GM12878 (cell line): ENCODE data around the gene KCNQ1. TPM values are rescaled to one million over a fixed set of nuclear protein-coding genes. Genes with fewer than 3 reads are reported as not detected.

Experiments
- ATAC-seq: fragments of 200-7000 bp; cut with Tn5 transposase; 3 replicates; pipeline ENCODE4 v1.9.1; 2020; ENCODE audit warnings: mild to moderate bottlenecking, moderate library complexity
- BruUV-seq: library from RNA; stranded (reverse); fragments of 400-500 nt; replicated peaks from 2 replicates; lab custom pipeline; 2021; lab: Mats Ljungman, UMichigan
- CTCF ChIA-PET: fragments of 300-600 bp; sonication (Branson Sonifier 250); formaldehyde crosslinking; extraction: SDS; loops from one replicate; lab custom pipeline; 2021; ENCODE audit warnings: inconsistent platforms; lab: Yijun Ruan, JAX
- POLR2A ChIA-PET: fragments of 350-600 bp; formaldehyde crosslinking; extraction: SDS; loops from one replicate; lab custom pipeline; 2021; ENCODE audit warnings: inconsistent platforms; lab: Charles Lee
- RAD21 ChIA-PET: fragments of 300-600 bp; sonication (Branson Sonifier 250); formaldehyde crosslinking; loops from one replicate; lab custom pipeline; 2023; ENCODE audit warnings: antibody characterized with exemption; ENCODE audit not compliant: unreplicated experiment; lab: Charles Lee
- SMC1A ChIA-PET: fragments of 300-600 bp; sonication (Branson Sonifier 250); formaldehyde crosslinking; loops from one replicate; lab custom pipeline; 2023; ENCODE audit not compliant: unreplicated experiment, uncharacterized antibody; lab: Charles Lee
- DNase-seq: peaks from one replicate; pipeline ENCODE4 v3.0.0-alpha.2; 2011; ENCODE audit warnings: low read depth, low spot score
- FAIRE-seq: peaks from 3 replicates; lab custom pipeline; 2011; peaks lifted over from hg19 to GRCh38; lab: Jason Lieb, UNC
- H2AFZ ChIP-seq: 2 replicates; pipeline ENCODE4 v1.6.0; 2011; ENCODE audit warnings: low read depth, low read length, control low read depth; ENCODE audit not compliant: control insufficient read depth
- H3K27ac ChIP-seq: 2 replicates; pipeline ENCODE4 v1.5.1; 2011; ENCODE audit warnings: control low read depth; ENCODE audit not compliant: control insufficient read depth, insufficient read depth
- H3K27me3 ChIP-seq, 2 experiments: replicated peaks in 1 of 2; 2 replicates each; pipeline versions ENCODE4 v1.6.0 to v1.6.1; 2011; ENCODE audit warnings: low read length in 1 of 2; ENCODE audit not compliant: control insufficient read depth in 2 of 2, insufficient read depth in 2 of 2
- H3K36me3 ChIP-seq, 2 experiments: 2 replicates each; pipeline ENCODE4 v1.5.1; 2011; ENCODE audit warnings: low read length in 1 of 2; ENCODE audit not compliant: control insufficient read depth in 2 of 2, insufficient read depth in 2 of 2
- H3K4me1 ChIP-seq: 2 replicates; pipeline ENCODE4 v1.6.1; 2011; ENCODE audit warnings: mild to moderate bottlenecking, low read length, moderate library complexity, mixed read lengths; ENCODE audit not compliant: control insufficient read depth, insufficient read depth
- H3K4me2 ChIP-seq: 2 replicates; pipeline ENCODE4 v1.6.0; 2011; ENCODE audit warnings: control low read depth; ENCODE audit not compliant: control insufficient read depth, insufficient read depth
- H3K4me3 ChIP-seq: fragments of 200-600 bp; sonication (generic); 2 replicates; pipeline ENCODE4 v1.5.1; 2016
- H3K79me2 ChIP-seq: 2 replicates; pipeline ENCODE4 v1.6.0; 2011; ENCODE audit warnings: low read length; ENCODE audit not compliant: control insufficient read depth, insufficient read depth
- H3K9ac ChIP-seq: 2 replicates; pipeline ENCODE4 v1.8.0; 2011; ENCODE audit warnings: low read length, control low read depth, mixed read lengths; ENCODE audit not compliant: control insufficient read depth, insufficient read depth
- H3K9me3 ChIP-seq: replicated peaks from 3 replicates; pipeline ENCODE4 v1.5.1; 2011; ENCODE audit warnings: mild to moderate bottlenecking, low read length; ENCODE audit not compliant: control insufficient read depth, insufficient read depth
- H4K20me1 ChIP-seq: 2 replicates; pipeline ENCODE4 v1.6.0; 2011; ENCODE audit not compliant: control insufficient read depth, insufficient read depth
- ASH2L ChIP-seq: fragments of 300-600, 200-600 bp; sonication (generic); IDR thresholded peaks from 2 replicates; pipeline ENCODE4 v1.6.1; 2017; ENCODE audit warnings: low read depth, mild to moderate bottlenecking, borderline replicate concordance
- BACH1 ChIP-seq: fragments of 450-650 bp; IDR thresholded peaks from 2 replicates; pipeline ENCODE4 v1.6.1; 2017; ENCODE audit warnings: mild to moderate bottlenecking, borderline replicate concordance
- BHLHE40 ChIP-seq, 2 experiments: fragments of 450-650 bp in 1 of 2; IDR thresholded peaks; 2 replicates each; pipeline ENCODE4 v1.6.1; 2011 to 2017; ENCODE audit warnings: low read depth in 2 of 2, borderline replicate concordance in 1 of 2, improper control_type of control experiment in 1 of 2, low read length in 1 of 2, mild to moderate bottlenecking in 1 of 2
- GABPA ChIP-seq: IDR thresholded peaks from 2 replicates; pipeline ENCODE4 v1.6.1; 2014; ENCODE audit warnings: antibody characterized with exemption, low read depth, mild to moderate bottlenecking, inconsistent platforms
- IRF4 ChIP-seq: IDR thresholded peaks from 2 replicates; pipeline ENCODE4 v1.6.1; 2011; ENCODE audit warnings: low read depth, low read length
- NKRF ChIP-seq: fragments of 450-650 bp; conservative IDR thresholded peaks from 2 replicates; pipeline ENCODE4 v1.6.1; 2017; ENCODE audit warnings: mild to moderate bottlenecking, moderate library complexity
- PML ChIP-seq: IDR thresholded peaks from 2 replicates; pipeline ENCODE4 v1.6.1; 2012; ENCODE audit warnings: low read length, inconsistent platforms
- SMARCA5 ChIP-seq: fragments of 450-650 bp; IDR thresholded peaks from 2 replicates; pipeline ENCODE4 v1.6.1; 2017; ENCODE audit warnings: mild to moderate bottlenecking
- TCF7 ChIP-seq: IDR thresholded peaks from 2 replicates; pipeline ENCODE4 v1.6.1; 2014; ENCODE audit warnings: antibody characterized with exemption, borderline replicate concordance
- USF2 ChIP-seq: IDR thresholded peaks from 2 replicates; pipeline ENCODE4 v1.6.1; 2011; ENCODE audit warnings: low read depth, low read length, improper control_type of control experiment, borderline replicate concordance
- WRNIP1 ChIP-seq: IDR thresholded peaks from 2 replicates; pipeline ENCODE4 v1.6.1; 2011; ENCODE audit warnings: low read depth, low read length, improper control_type of control experiment, borderline replicate concordance
- ZNF274 ChIP-seq: IDR thresholded peaks from one replicate; pipeline ENCODE4 v1.8.0; 2011; ENCODE audit not compliant: insufficient read length, insufficient read depth
- ZNF622 ChIP-seq: fragments of 450-650 bp; IDR thresholded peaks from 2 replicates; pipeline ENCODE4 v1.6.1; 2017; ENCODE audit warnings: mild to moderate bottlenecking, inconsistent platforms
- WGBS: methylation state at CpG from one replicate; pipeline ENCODE4 v1.1.6; 2016; ENCODE audit warnings: low lambda C conversion rate; ENCODE audit not compliant: insufficient replicate concordance, insufficient coverage; ENCODE audit errors: missing lambda C conversion rate; 5-methylcytosine and 5-hydroxymethylcytosine counted together
- in situ Hi-C: fragments of 300-500 bp; cut with MboI; formaldehyde crosslinking; loops from 9 replicates; pipeline ENCODE4 v1.14.3; 2018; ENCODE audit warnings: mixed read lengths
- intact Hi-C: fragments of 100-400 bp; cut with micrococcal nuclease; formaldehyde crosslinking; loops from one replicate; pipeline ENCODE4 v1.14.2; 2022; ENCODE audit not compliant: unreplicated experiment
- polyA plus RNA-seq, 11 experiments: library from polyadenylated mRNA; depleted of rRNA in 4 of 11; unstranded in 6 of 11; stranded (reverse) in 5 of 11; fragments of >200 nt; fragmentation: Nextera tagmentation in 4 of 11; fragmentation: Illumina TruSeq in 1 of 11; extraction: Ambion mirVana in 4 of 11; extraction: Trizol in 1 of 11; gene quantifications; 1 replicate in 1 of 11; 2 replicates in 10 of 11; pipeline versions ENCODE4 v1.2.1 to v1.2.3, GENCODE V29; 2011 to 2016; ENCODE audit warnings: inconsistent platforms in 2 of 11, missing spikeins in 2 of 11, low read depth in 1 of 11
- total RNA-seq, 4 experiments: library from RNA; depleted of rRNA in 3 of 4; stranded (reverse); fragments of >200 nt in 3 of 4; fragmentation: Illumina TruSeq in 1 of 4; extraction: Trizol in 1 of 4; gene quantifications; 2 replicates each; pipeline versions ENCODE4 v1.2.1 to v1.2.3, GENCODE V29; 2013 to 2021

The KCNQ1 gene
- total and polyA plus RNA-seq, 10 of the 15 experiments (the other 5 are each of a cell fraction or from before 2014, with no cell fraction given), result 0.03 to 0.15 (median 0.12) TPM; not detected in 7

- FAIRE-seq, result no peak
- H3K9me3 ChIP-seq, result no peaks in the 10 kb centered on the region; the same call in 1 of the 3 replicates
- H3K9ac ChIP-seq, result no peak overlapping the region
- no peak overlapping the region for H3K4me3 ChIP-seq
- TF ChIP-seq ZNF622 (no peak), TCF7 (peak; percentile 8; the same call in 1 of the 2 replicates)
- no peak for DNase-seq
- ChIA-PET CTCF (no interaction called here), POLR2A (no interaction called here), SMC1A (interaction anchor here (1.1 kb wide), 1 partner anchor 1002 kb away, joined by 3 read pairs; no protein-coding TSS in a partner anchor), RAD21 (no interaction called here)
- H3K27me3 ChIP-seq, result no peaks in the 10 kb centered on the region; a peak in 1 of 4 replicates
- H3K27ac ChIP-seq, result no peak overlapping the region
- no peak overlapping the region for H2AFZ ChIP-seq
- in situ Hi-C loops (no loop called here), intact Hi-C loops (no loop called here)
- H3K79me2 ChIP-seq, result no peaks in the 10 kb centered on the region
- ATAC-seq, result no peak
- WGBS, result 38% methylated on average over 1 of the region's 1 CpG
- H3K36me3 ChIP-seq, result no peaks in the 10 kb centered on the region
- no peaks in the 10 kb centered on the region for H4K20me1 ChIP-seq
- no TSS peak for BruUV-seq
- H3K4me1 ChIP-seq, result no peaks in the 10 kb centered on the region
- no peak overlapping the region for H3K4me2 ChIP-seq
Observed at GRCh38 chr11:2641623-2642022, 196.8 kb downstream of the KCNQ1 start.

- no peak for FAIRE-seq
- ChIA-PET CTCF (no interaction called here), SMC1A (no interaction called here), RAD21 (no interaction called here), POLR2A (no interaction called here)
- Histone ChIP-seq H3K36me3 (no peaks in the 10 kb centered on the region), H3K4me1 (no peaks in the 10 kb centered on the region), H3K9me3 (no peaks in the 10 kb centered on the region; the same call in none of the 3 replicates), H2AFZ (no peak overlapping the region), H3K9ac (no peak overlapping the region), H3K4me3 (no peak overlapping the region), H3K4me2 (no peak overlapping the region), H3K79me2 (no peaks in the 10 kb centered on the region), H4K20me1 (no peaks in the 10 kb centered on the region), H3K27me3 (no peaks in the 10 kb centered on the region; a peak in 1 of 4 replicates), H3K27ac (no peak overlapping the region)
- no TSS peak for BruUV-seq
- WGBS, result 51% methylated on average over 3 of the region's 3 CpGs
- no peak for ATAC-seq
- no peak for DNase-seq
- intact Hi-C loops, result no loop called here
- in situ Hi-C loops, result no loop called here
- no peak for TF ChIP-seq BACH1
- no peak for TF ChIP-seq IRF4
- no peak for TF ChIP-seq ZNF274
- TF ChIP-seq PML, result no peak
- TF ChIP-seq USF2, result no peak
- no peak for TF ChIP-seq GABPA
- TF ChIP-seq ASH2L, result no peak
- no peak for TF ChIP-seq SMARCA5
- no peak for TF ChIP-seq NKRF
- TF ChIP-seq BHLHE40 (IDR thresholded peaks at IDR 0.05; ENCODE audit: borderline replicate concordance in 1 of 2, low read depth in 2 of 2, low read length in 1 of 2), result no peak
- no peak for TF ChIP-seq WRNIP1
Observed at GRCh38 chr11:2643746-2644145, 198.9 kb downstream of the KCNQ1 start.
